ENCODE measurements around the gene CIAO3.

CIAO3 gene

DNA sequence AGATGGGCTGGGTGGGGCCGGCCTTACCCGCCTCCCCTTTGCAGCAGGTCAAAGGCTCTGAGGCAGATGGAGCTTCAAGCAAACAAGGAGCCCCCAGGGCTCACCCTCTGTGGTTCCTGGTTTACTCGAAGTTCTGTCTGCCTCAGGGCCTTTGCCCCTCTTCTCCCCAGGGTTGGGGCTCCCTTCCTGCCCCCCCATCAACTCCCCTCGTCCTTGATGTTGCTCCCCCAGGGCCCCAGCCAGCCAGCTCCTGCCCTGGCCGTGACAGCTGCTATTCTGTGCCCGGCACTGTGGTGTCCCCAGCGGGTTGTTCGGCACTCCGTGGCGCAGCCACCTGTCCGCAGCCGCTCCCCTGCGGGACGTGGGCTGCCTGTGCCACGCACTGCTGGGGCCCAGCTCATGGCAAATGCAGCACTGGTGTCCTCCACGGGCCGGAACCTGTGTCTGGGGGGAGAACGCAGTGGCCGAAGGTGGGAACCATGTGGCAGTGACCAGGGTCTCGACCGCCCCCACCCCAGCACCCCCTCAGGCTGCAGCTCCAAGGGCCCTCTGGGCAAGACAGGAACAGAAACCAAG, 30.2 kb downstream of the CIAO3 start:
- no peak for TF ChIP-seq ZNF70 (CRISPR knock-in tag; IDR thresholded peaks at IDR 0.05)
- no peak for ATAC-seq

DNA sequence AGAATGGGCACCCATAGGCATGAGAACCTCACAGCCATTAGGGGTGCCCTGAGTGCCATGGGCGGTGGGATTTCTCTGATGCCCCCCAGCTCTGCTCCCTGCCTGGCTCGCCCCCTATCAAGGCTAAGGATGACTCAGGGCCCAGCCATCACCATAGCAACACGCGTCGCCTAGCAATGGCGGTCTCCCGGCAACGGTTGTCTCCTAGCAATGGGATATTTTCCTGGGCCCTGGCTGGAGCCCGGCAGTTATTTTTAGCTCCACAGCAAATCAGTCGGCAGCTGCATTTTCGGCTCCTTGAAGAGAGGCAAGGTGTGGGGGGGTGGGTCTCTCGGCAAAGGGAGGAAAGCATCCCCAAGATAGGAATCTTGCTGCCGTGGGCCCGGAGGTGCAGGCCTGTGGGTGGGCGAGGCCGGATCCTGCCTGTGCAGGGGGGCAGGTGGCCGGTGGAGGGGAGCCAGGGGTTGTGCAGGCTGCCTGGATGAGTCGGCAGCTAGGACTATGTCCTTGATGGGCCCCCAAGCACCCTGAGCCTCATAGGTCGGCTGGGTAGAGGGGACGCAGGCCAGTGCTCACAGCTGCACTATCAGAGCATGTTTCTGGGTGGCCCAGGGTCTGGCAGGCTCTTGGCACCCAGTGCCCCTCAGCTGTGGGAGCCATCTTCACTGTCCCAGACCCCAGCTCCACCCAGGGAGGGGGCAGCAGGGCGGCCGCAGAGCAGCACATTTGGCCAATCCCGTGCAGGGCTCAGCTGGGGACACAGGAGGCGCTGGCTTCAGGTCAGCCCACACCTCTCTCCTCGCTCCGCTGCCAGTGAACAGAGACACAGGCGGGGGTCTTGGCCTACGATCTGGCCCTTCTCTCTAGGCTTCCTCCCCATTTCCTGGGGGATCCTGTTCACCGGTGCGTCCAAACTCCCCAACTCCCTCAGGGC, 31.0 kb downstream of the CIAO3 start:
- TF ChIP-seq ISL1 (CRISPR knock-in tag; IDR thresholded peaks at IDR 0.05) (no peak), BACH2 (CRISPR knock-in tag; IDR thresholded peaks at IDR 0.05; ENCODE audit: borderline replicate concordance) (no peak), SNAI2 (CRISPR knock-in tag; IDR thresholded peaks at IDR 0.05) (no peak), ZFP30 (CRISPR knock-in tag; IDR thresholded peaks at IDR 0.05) (no peak), GLIS3 (CRISPR knock-in tag; IDR thresholded peaks at IDR 0.05) (no peak), TOX (CRISPR knock-in tag; IDR thresholded peaks at IDR 0.05; ENCODE audit: borderline replicate concordance) (no peak), TCF4 (CRISPR knock-in tag; IDR thresholded peaks at IDR 0.05; ENCODE audit: borderline replicate concordance) (no peak)
- TF ChIP-seq, protein P1, sequence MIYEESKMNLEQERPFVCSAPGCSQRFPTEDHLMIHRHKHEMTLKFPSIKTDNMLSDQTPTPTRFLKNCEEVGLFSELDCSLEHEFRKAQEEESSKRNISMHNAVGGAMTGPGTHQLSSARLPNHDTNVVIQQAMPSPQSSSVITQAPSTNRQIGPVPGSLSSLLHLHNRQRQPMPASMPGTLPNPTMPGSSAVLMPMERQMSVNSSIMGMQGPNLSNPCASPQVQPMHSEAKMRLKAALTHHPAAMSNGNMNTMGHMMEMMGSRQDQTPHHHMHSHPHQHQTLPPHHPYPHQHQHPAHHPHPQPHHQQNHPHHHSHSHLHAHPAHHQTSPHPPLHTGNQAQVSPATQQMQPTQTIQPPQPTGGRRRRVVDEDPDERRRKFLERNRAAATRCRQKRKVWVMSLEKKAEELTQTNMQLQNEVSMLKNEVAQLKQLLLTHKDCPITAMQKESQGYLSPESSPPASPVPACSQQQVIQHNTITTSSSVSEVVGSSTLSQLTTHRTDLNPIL (CRISPR knock-in tag; IDR thresholded peaks at IDR 0.05; ENCODE audit: low read depth) = no peak
- TF ChIP-seq, protein P2, sequence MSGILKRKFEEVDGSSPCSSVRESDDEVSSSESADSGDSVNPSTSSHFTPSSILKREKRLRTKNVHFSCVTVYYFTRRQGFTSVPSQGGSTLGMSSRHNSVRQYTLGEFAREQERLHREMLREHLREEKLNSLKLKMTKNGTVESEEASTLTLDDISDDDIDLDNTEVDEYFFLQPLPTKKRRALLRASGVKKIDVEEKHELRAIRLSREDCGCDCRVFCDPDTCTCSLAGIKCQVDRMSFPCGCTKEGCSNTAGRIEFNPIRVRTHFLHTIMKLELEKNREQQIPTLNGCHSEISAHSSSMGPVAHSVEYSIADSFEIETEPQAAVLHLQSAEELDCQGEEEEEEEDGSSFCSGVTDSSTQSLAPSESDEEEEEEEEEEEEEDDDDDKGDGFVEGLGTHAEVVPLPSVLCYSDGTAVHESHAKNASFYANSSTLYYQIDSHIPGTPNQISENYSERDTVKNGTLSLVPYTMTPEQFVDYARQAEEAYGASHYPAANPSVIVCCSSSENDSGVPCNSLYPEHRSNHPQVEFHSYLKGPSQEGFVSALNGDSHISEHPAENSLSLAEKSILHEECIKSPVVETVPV (CRISPR knock-in tag; IDR thresholded peaks at IDR 0.05) = no peak
- peak; percentile 55 for ATAC-seq

DNA sequence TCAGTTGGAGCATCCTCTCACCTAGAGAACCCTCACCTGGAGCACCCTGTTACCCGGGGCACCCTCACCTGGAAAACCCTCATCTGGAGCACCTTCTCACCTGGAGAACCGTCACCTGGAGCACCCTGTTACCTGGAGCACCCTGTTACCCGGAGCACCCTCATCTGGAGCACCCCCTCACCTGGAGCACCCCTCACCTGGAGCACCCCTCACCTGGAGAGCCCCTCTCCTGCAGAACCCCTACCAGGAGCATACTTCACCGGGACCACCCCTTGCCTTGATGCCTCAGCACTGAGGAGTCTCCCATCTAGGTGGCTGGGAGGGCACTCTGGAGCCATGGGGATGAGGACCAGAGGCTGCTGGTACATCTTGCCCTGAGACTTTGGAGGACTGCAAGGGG, 31.8 kb downstream of the CIAO3 start:
- TF ChIP-seq ISL1 (CRISPR knock-in tag; IDR thresholded peaks at IDR 0.05) = no peak
- ATAC-seq = no peak

DNA sequence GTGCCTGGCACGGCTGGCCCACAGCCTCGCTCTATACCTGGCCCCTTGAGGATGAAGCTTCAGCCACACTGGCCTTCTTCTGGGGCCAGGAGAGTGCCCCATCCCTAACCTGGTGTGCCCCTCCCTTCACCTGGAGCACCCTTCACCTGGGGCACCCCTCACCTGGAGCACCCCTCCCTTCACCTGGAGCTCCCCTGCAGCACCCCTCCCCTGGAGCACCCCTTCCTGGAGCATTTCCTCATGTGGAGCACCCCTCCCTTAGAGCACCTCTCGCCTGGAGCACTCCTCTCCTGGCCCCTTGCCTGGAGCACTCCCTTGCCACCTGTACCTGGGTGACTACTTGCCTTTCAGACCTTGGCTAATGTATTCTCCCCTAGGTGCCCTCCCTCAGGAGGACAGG, 32.8 kb downstream of the CIAO3 start:
- TF ChIP-seq PPARA (CRISPR knock-in tag; IDR thresholded peaks at IDR 0.05; ENCODE audit: borderline replicate concordance) (no peak), BACH2 (CRISPR knock-in tag; IDR thresholded peaks at IDR 0.05; ENCODE audit: borderline replicate concordance) (no peak), ZFP3 (CRISPR knock-in tag; IDR thresholded peaks at IDR 0.05) (no peak), OSR1 (CRISPR knock-in tag; IDR thresholded peaks at IDR 0.05) (no peak)
- TF ChIP-seq, protein P3, sequence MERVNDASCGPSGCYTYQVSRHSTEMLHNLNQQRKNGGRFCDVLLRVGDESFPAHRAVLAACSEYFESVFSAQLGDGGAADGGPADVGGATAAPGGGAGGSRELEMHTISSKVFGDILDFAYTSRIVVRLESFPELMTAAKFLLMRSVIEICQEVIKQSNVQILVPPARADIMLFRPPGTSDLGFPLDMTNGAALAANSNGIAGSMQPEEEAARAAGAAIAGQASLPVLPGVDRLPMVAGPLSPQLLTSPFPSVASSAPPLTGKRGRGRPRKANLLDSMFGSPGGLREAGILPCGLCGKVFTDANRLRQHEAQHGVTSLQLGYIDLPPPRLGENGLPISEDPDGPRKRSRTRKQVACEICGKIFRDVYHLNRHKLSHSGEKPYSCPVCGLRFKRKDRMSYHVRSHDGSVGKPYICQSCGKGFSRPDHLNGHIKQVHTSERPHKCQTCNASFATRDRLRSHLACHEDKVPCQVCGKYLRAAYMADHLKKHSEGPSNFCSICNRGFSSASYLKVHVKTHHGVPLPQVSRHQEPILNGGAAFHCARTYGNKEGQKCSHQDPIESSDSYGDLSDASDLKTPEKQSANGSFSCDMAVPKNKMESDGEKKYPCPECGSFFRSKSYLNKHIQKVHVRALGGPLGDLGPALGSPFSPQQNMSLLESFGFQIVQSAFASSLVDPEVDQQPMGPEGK (CRISPR knock-in tag; IDR thresholded peaks at IDR 0.05; ENCODE audit: borderline replicate concordance) = no peak
- ATAC-seq = no peak

DNA sequence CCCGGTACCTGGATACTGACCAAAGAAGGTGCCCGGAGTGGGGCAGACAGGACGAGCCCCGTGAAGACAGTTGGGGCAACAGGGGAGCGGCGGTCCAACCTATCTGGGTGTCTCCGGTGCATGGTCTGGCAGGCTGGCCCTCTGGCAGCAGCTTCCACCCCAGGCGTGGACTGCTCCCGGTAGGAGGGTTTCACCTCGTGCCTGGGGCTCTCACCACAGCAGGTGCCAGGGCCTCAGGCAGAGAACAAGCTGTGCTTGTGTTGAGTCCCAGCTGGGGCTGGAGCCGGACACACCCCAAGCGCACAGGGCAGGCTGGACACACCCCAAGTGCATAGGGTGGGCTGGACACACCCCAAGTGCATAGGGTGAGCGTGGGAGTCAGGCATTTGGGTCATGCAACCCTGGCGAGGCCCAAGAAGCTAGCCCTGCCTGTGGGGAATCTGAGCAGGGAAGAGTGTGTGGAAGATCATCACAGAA, 33.7 kb downstream of the CIAO3 start:
- TF ChIP-seq ZFP30 (CRISPR knock-in tag; IDR thresholded peaks at IDR 0.05) (no peak), ESRRG (CRISPR knock-in tag; IDR thresholded peaks at IDR 0.05) (no peak)
- no peak for ATAC-seq

DNA sequence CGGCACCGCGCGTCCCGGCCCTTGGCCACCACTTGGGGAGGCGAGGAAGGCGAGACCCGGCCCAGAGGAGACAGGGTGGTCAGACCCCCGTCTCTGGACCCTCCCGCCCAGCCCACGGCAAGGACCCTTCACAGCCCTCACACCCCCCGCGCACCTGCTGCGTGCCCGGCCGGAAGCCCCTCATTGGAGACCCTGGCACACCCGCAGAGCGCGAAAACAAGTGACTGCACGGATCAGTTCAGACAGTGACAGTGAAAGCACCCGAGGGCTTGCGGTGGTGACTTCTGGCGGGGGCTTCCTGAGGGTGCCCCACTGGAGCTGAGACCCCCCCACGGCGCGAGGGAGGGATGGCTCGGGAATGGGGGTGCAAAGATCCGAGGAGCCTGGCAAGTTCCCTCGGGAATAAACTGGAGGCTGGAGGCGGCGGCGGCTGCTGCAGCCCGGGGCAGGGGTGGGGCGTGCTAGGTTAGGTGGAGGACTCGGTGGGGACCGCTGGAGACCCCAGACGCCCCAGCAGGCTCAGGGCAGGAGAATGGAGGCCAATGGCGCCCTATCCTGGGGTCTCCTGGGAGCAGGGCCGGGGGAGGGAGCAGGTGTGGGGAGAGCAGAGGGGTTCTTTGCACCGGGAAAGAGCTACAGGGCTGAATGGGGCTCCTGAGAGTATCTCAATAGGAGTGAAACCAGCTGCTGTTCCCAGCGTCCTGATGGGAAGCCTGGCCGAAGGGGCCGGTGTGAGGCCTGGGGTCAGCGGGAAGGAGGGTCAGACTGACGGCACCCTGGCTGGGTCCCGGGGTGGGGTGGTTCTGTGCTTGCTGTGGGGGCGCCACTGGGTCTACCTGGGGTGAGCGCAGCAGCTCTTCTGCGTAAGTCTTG, 34.4 kb downstream of the CIAO3 start:
- no peak for ATAC-seq
- TF ChIP-seq, protein P3 (CRISPR knock-in tag; IDR thresholded peaks at IDR 0.05; ENCODE audit: borderline replicate concordance) = no peak
- TF ChIP-seq ZFP3 (CRISPR knock-in tag; IDR thresholded peaks at IDR 0.05) = no peak
- no peak for TF ChIP-seq TOX (CRISPR knock-in tag; IDR thresholded peaks at IDR 0.05; ENCODE audit: borderline replicate concordance)
- TF ChIP-seq GLIS3 (CRISPR knock-in tag; IDR thresholded peaks at IDR 0.05) = no peak
- no peak for TF ChIP-seq OSR1 (CRISPR knock-in tag; IDR thresholded peaks at IDR 0.05)
- TF ChIP-seq ZC3H10 (CRISPR knock-in tag; IDR thresholded peaks at IDR 0.05) = no peak
- TF ChIP-seq ZNF565 (CRISPR knock-in tag; conservative IDR thresholded peaks at IDR 0.05; ENCODE audit: low read depth) = no peak
- no peak for TF ChIP-seq PPARA (CRISPR knock-in tag; IDR thresholded peaks at IDR 0.05; ENCODE audit: borderline replicate concordance)
- no peak for TF ChIP-seq SNAI2 (CRISPR knock-in tag; IDR thresholded peaks at IDR 0.05)
- no peak for TF ChIP-seq ARNTL (CRISPR knock-in tag; IDR thresholded peaks at IDR 0.05; ENCODE audit: borderline replicate concordance, low read depth)
- TF ChIP-seq, protein P2 (CRISPR knock-in tag; IDR thresholded peaks at IDR 0.05) = no peak
- no peak for TF ChIP-seq CSDC2 (CRISPR knock-in tag; IDR thresholded peaks at IDR 0.05)
- no peak for TF ChIP-seq ZNF70 (CRISPR knock-in tag; IDR thresholded peaks at IDR 0.05)
- TF ChIP-seq ISL1 (CRISPR knock-in tag; IDR thresholded peaks at IDR 0.05) = no peak
- TF ChIP-seq ZNF8 (CRISPR knock-in tag; IDR thresholded peaks at IDR 0.05) = no peak
- no peak for TF ChIP-seq TCF4 (CRISPR knock-in tag; IDR thresholded peaks at IDR 0.05; ENCODE audit: borderline replicate concordance)
